Kidney epithelial cell (primary cell): ENCODE data around the gene RAB40B. TPM values are rescaled to one million over a fixed set of nuclear protein-coding genes. Genes with fewer than 3 reads are reported as not detected.

Source experiments
- DNase-seq: peaks from one replicate; pipeline ENCODE4 v3.0.0-alpha.2; 2010; ENCODE audit warnings: low read depth
- H3K27me3 ChIP-seq: 2 replicates; pipeline ENCODE4 v1.6.0; 2011; ENCODE audit warnings: low read length; ENCODE audit not compliant: control insufficient read depth, insufficient read depth
- H3K36me3 ChIP-seq: 2 replicates; pipeline ENCODE4 v1.5.1; 2011; ENCODE audit warnings: low read length; ENCODE audit not compliant: control insufficient read depth, insufficient read depth
- H3K4me3 ChIP-seq: 2 replicates; pipeline ENCODE4 v1.5.1; 2011; ENCODE audit warnings: low read depth, mild to moderate bottlenecking, control low read depth, low read length
- CTCF ChIP-seq: IDR thresholded peaks from 2 replicates; pipeline ENCODE4 v1.5.1; 2011; ENCODE audit warnings: mild to moderate bottlenecking, moderate library complexity, low read length, control low read depth, inconsistent platforms; ENCODE audit not compliant: insufficient read depth, poor library complexity, severe bottlenecking
- total RNA-seq: library from RNA; depleted of rRNA; stranded (reverse); fragments of >200 nt; gene quantifications from 2 replicates; pipeline ENCODE4 v1.2.3, GENCODE V29; 2015

The RAB40B gene
- total RNA-seq, 1 donor from 2014 or later, result 7.3 TPM

- Histone ChIP-seq H3K27me3 (peaks cover 6% of the 10 kb centered on the region), H3K4me3 (no peak overlapping the region), H3K36me3 (no peaks in the 10 kb centered on the region)
- no peak for TF ChIP-seq CTCF
- no peak for DNase-seq
Measured at GRCh38 chr17:82693168-82693867, 5.2 kb downstream of the RAB40B start.

DNA sequence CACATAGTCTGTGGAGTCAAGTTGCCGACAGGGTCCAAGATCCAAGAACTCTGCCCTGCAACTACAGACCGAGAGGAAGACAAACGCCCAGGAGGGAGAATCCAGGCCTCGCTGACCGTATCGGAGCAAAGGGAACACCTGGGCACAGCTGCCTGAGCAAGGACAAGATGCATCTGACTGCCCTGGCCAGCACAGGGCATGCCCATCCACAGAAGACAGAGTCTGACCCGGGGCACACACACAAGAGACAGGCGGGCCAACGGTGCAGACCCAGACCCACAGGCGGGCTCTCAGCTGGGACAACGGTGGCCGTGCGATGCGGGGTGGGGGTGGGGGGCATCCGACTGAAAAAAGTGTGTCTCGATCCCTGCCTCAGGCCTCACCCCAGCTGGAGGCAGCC lies 6.2 kb downstream of the RAB40B start:
- H3K36me3 ChIP-seq, result no peaks in the 10 kb centered on the region
- no peak for TF ChIP-seq CTCF
- no peak for DNase-seq
- H3K27me3 ChIP-seq, result peaks cover 2% of the 10 kb centered on the region
- H3K4me3 ChIP-seq, result no peak overlapping the region

GRCh38 chr17:82691714-82692113 lies 6.8 kb downstream of the RAB40B start:
- H3K4me3 ChIP-seq, result no peak overlapping the region
- DNase-seq, result no peak
- H3K36me3 ChIP-seq, result no peaks in the 10 kb centered on the region
- no peak for TF ChIP-seq CTCF
- no peaks in the 10 kb centered on the region for H3K27me3 ChIP-seq

- H3K27me3 ChIP-seq, result no peaks in the 10 kb centered on the region
- TF ChIP-seq CTCF, result no peak
- no peak overlapping the region for H3K4me3 ChIP-seq
- no peak for DNase-seq
- H3K36me3 ChIP-seq, result no peaks in the 10 kb centered on the region
Measured at GRCh38 chr17:82690786-82691489, 7.6 kb downstream of the RAB40B start.

DNA sequence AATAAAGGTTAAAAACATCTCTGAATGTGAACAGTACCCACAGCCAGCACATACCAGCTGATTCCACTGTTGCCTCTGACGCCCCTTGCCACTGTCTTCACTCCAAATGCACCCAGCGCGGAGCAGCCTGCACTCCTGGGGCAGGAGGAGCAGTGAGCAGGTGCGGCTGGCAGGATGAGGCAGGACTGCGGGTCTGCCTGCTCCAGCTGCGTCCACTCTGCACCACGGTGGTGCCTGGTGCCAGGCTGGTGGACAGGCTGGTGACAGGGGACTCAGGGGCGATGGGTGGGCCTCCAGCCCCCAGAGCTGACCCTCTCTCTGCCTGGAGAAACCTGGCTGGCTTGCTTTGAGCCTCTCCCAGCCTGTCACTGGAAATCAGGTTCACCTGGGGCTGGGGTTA lies 9.4 kb downstream of the RAB40B start:
- no peak overlapping the region for H3K4me3 ChIP-seq
- no peak for DNase-seq

More for the DNA sequence above, 9.4 kb downstream of the RAB40B start:
- Histone ChIP-seq H3K27me3 (no peaks in the 10 kb centered on the region), H3K36me3 (no peaks in the 10 kb centered on the region)
- no peak for TF ChIP-seq CTCF
